GM12875 (cell line): Measurements from ENCODE around the gene RAP1GAP2.

ENCODE experiments used
- H3K4me3 ChIP-seq: one replicate; pipeline ENCODE4 v1.5.1; 2011; ENCODE audit warnings: low read depth, low read length, control low read depth
- TF ChIP-seq, protein P1 (sequence below): IDR thresholded peaks from 2 replicates; pipeline ENCODE4 v1.5.1; 2011; ENCODE audit warnings: low read depth, mild to moderate bottlenecking, control low read depth, inconsistent platforms, low read length, moderate library complexity, borderline replicate concordance; ENCODE audit not compliant: insufficient read depth

RAP1GAP2 gene

DNA sequence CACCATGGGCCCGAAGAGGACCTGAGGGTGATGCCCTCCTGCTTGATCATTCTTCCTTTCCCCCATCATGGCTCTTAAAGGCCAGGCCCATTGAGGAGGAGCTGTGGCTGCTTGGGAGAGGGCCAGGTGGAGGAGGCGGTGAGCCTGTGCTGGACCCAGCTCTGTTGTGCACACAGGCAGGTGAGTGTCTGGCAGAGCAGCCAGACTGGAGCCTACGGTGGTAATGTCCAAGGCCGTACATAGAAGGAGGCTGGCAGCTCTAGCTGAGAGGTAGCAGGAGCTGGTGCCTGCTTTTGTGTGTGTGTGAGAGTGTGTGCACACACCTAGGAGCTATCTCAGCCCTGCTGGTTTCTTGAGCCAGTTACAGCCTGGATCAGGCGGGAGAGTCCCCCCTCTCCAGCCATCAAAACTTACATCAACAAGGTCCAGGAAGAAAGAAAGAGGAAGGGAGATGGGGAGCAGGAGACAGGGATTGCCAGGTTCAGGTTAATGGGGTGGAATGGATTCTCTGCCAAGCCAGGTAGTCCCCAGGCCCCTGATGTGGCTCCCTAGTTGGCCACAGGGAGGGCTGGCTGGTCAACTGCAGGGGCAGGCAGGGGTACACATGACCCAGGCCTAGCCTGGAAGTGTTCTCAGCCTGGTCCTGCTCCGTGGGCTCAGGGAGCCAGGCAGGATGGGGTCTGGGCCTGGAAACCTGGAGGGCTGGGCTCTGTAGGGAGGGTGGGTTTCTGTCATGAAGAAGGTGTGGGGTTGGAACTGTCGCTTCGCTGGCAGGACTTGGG is 107.1 kb downstream of the RAP1GAP2 start:
- TF ChIP-seq, protein P1, sequence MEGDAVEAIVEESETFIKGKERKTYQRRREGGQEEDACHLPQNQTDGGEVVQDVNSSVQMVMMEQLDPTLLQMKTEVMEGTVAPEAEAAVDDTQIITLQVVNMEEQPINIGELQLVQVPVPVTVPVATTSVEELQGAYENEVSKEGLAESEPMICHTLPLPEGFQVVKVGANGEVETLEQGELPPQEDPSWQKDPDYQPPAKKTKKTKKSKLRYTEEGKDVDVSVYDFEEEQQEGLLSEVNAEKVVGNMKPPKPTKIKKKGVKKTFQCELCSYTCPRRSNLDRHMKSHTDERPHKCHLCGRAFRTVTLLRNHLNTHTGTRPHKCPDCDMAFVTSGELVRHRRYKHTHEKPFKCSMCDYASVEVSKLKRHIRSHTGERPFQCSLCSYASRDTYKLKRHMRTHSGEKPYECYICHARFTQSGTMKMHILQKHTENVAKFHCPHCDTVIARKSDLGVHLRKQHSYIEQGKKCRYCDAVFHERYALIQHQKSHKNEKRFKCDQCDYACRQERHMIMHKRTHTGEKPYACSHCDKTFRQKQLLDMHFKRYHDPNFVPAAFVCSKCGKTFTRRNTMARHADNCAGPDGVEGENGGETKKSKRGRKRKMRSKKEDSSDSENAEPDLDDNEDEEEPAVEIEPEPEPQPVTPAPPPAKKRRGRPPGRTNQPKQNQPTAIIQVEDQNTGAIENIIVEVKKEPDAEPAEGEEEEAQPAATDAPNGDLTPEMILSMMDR: no peak
- no peak overlapping the region for H3K4me3 ChIP-seq

DNA sequence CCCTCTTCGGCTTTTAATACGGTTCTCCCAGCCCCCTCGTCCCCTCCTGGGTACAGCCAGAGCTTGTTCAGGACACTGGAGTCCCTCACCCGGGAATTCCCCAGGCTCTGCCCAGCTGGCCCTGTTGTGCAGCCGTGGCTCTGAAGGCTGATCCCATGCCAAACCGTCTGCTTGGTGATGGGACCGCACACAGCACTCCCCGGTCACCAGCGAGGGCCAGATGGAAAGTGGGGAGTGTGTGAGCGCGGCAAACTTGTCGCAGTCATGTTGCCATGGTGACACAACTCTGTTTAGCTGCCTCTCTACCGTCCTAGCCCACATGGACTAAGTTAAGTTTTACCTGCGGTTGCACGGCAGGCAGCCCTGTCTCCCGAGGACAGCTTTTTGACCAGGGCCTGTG is 107.9 kb downstream of the RAP1GAP2 start:
- H3K4me3 ChIP-seq: no peak overlapping the region
- TF ChIP-seq, protein P1: no peak

DNA sequence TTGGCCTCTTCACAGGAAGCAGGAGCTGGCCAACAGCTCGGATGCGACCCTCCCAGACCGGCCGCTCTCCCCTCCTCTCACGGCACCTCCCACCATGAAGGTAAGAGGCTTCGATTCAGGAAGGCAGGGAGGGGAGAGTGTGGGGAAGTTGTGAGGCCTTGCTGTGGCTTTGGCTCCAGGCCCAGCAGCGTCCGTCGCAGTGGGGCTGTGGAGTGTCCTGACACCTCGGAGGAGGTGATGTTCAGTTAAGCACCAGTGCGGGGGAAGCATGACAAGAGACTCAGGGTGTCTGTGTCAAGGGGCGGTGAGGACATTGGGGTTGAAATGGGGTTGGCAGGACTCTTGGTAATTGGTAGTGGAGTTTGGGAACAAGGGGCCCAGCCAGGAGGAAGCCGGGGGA is 109.0 kb downstream of the RAP1GAP2 start:
- no peak overlapping the region for H3K4me3 ChIP-seq
- TF ChIP-seq, protein P1: no peak

DNA sequence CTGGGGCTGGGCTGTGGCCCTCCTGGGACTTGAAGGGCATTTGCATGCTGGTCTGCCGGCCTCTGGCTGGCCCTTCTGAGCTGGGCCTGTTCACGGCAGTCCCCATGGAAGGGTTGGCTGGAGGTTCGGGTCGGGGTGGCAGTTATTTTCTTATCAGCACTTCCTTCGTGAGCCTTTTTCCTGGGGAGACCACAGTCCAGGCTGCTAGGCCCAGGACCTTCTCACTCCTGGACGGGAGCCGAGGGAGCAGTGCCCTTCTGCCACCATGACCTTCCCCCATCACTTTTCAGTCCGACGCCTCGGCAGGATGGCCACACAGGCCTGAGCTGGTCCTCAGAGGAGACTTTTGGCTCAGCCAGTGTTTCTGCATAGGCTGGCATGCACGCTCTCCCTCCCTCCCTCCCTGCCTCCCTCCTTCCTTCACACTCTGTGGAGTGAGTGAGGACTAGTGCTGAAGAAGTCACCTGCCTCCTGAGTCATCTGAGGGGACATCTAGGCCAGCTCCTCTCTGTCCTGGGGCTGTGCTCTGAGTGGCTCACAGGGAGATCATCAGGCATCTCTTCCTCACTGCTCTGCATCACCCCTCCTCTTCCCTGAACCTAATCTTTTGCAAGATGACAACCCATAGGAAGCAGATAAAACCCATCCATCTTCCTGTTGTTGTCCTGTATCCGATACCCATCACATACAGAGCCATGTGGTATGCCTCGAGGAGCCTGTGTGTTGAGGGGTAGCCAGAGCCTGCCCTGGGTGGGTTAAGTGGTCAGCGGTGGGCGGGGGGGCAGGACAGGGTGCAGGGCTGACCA is 109.7 kb downstream of the RAP1GAP2 start:
- no peak overlapping the region for H3K4me3 ChIP-seq
- TF ChIP-seq, protein P1: no peak

DNA sequence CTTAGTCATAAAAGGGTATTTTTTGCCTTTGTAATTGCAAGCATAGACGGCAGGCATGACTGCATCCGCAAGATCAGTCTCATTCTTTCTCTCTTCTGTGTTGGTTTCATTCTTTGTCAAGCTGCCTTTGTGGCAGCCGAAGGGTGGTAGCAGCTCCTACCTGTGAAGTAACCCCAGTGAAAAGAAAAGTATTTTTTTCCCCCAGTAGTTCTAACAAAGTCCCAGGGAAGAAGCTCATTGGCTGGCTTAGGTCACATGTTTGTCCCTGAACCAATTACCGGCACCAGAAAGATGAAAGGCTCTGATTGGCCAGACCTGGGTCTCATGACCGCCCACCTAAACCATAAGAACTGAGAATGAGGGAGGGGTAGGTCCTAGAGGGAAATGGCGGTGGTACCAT is 110.7 kb downstream of the RAP1GAP2 start:
- H3K4me3 ChIP-seq: no peak overlapping the region
- TF ChIP-seq, protein P1: no peak

DNA sequence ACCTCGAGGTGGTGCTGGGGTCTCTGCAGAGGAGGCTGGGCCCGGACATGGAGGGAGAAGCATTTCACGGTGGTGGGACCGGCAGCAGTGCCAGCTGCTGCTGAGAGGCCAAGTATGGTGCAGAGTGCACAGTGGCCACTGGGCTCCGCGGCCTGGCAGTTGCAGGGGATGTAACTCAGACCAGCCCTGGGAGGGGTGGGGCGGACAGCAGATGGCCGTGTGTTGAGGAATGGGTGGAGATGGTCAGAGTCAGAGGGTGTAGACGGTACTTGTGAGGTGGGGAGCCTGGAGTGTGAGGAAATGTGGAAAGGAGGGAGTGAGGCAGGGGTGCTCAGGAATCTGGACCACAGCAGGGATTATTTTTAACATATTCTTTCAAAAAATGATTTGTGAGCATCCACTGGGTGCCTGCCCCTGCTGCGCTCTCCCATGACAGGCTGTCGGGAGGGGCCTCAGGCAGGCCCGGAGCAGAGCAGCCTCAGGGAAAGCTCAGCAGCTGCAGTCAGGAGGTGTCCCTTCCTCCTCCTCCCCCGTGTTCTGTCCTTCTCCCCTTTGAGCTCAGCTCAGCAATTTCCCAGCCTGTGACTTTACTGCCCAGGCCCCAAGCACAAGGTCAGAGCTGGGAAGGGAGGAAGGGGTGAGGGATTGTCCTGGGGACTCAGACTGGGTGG is 113.1 kb downstream of the RAP1GAP2 start:
- TF ChIP-seq, protein P1: no peak
- no peak overlapping the region for H3K4me3 ChIP-seq
